Fibroblast of lung (primary cell): ENCODE results near the gene MAML2.

Experiments used
- CTCF ChIP-seq, 2 donors: IDR thresholded peaks in 1 of 2; conservative IDR thresholded peaks in 1 of 2; 1 replicate in 1 of 2; 2 replicates in 1 of 2; pipeline ENCODE4 v1.5.1; 2011 to 2012; ENCODE audit warnings: low read length in 2 of 2, control low read depth in 1 of 2, inconsistent platforms in 1 of 2, low read depth in 1 of 2, mild to moderate bottlenecking in 1 of 2
- EZH2 ChIP-seq: IDR thresholded peaks from 2 replicates; pipeline ENCODE4 v1.5.1; 2012; ENCODE audit warnings: low read length, control low read depth, mild to moderate bottlenecking; ENCODE audit errors: missing control alignments

GRCh38 chr11:96241331-96241841 is 101.6 kb downstream of the MAML2 start:
- TF ChIP-seq CTCF (conservative IDR thresholded peaks at IDR 0.05 in 1 of 2, IDR thresholded peaks at IDR 0.05 in 1 of 2; ENCODE audit: low read depth in 1 of 2, low read length in 2 of 2) (no peak), EZH2 (no peak)
